ENCODE data around the gene NUDT21.

The NUDT21 gene

DNA sequence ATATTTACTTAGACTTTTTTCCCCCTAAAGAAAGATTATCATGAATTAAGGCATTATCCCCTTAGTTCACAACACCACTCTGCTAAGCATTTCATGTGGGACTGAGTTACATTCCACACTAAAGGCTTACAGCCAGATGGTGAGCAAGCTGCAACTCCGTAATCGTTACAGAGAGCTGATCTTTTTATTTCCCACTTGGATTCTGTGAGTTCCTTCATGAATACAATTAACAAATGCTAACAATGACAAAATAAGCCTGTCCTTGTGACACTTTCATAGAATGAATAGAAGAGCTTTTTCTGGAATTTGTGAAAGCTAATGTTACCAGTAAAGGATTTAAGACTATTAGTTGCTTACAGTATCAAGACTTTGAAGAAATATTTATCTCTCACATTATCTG is 9.0 kb upstream of the NUDT21 start:
- no peaks in the 10 kb centered on the region for H3K4me1 ChIP-seq (ENCODE audit: insufficient read depth, low read length)
- WGBS, result 91% methylated on average over 2 of the region's 2 CpGs
- no peak overlapping the region for H3K27ac ChIP-seq (ENCODE audit: low read depth, low read length)
- no peak overlapping the region for H3K9ac ChIP-seq (ENCODE audit: low read depth, low read length)
- H3K4me3 ChIP-seq (ENCODE audit: low read length), result no peak overlapping the region
- H3K36me3 ChIP-seq (ENCODE audit: insufficient read depth, low read length), result peaks cover 97% of the 10 kb centered on the region
- H3K9me3 ChIP-seq (ENCODE audit: insufficient read depth, low read depth, low read length), result no peaks in the 10 kb centered on the region
- H3K27me3 ChIP-seq (ENCODE audit: insufficient read depth, low read length), result no peaks in the 10 kb centered on the region

DNA sequence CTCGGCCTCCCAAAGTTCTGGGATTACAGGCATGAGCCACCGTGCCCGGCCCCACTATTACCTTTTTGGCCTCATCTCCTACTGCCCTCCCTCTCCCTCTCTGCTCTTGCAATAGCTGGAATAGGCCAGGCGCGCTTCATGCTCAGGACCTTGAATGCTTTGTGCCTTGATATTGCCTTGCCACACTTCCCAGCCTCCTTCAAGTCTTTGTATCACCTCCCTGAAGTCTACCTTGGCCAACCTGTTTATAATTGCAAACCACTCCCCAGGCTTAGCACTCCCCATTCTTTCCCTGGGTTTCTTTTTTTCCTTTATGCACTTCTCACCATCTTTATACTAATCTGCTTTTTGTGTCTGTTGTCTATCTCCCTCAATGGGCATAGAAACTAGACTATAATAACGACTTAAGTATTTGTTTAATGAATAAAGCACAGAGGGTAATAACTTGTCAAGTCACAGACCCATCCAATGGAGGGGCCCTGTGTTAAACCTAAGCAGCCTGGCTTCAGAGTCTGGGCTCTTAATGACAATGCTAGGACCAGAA is 6.9 kb upstream of the NUDT21 start:
- Histone ChIP-seq H3K9ac (ENCODE audit: low read depth, low read length) (no peak overlapping the region), H3K36me3 (ENCODE audit: insufficient read depth, low read length) (peaks cover 97% of the 10 kb centered on the region), H3K4me3 (ENCODE audit: low read length) (no peak overlapping the region), H3K27ac (ENCODE audit: low read depth, low read length) (no peak overlapping the region), H3K27me3 (ENCODE audit: insufficient read depth, low read length) (no peaks in the 10 kb centered on the region), H3K9me3 (ENCODE audit: insufficient read depth, low read depth, low read length) (no peaks in the 10 kb centered on the region), H3K4me1 (ENCODE audit: insufficient read depth, low read length) (no peaks in the 10 kb centered on the region)
- WGBS, result 96% methylated on average over 6 of the region's 6 CpGs

DNA sequence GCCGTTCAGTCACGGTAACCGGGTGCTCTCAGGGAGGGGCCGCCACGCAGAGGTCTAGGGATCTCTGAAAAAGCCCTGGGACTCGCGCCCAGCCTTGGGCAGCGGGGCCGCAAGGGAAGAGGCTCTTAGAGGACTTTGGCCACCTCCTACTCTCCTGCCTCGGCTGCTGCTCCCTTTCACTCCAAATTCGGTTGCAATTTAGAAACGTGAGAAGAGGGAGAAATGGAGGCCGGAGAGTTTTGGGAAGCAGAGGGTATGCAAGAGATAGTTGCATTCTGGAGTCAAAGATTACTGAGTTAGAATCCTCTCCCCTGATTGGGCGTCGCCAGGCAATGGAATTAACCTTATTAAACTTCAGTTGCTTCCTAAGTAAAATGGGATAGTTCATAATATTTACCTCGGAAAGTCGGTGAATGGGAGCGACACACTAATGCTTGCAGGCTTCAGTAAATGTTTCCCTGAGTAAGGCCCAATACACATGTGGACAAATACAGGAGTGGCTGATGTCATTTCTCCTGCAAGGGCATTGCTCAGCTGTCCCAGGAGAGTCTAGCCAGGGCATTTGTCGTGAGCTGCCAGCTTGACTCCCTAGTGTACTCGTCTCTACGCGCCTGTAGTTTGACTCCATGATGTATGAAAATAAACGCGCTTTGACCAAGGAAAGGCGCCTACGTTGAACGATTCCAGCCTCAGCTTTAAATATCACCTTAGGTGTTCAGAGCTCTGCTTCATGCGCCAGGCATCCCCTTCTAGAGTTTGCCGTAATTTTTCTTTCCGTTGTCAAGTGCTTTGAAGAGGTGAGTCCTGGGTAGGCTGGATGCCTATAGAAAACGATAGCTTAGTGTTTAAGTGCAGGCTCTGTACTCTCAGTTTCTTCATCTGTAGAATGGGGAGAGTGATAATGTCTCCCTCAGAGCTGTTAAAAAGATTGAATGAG is 889 bp upstream of the NUDT21 start:
- no peaks in the 10 kb centered on the region for H3K9me3 ChIP-seq (ENCODE audit: insufficient read depth, low read depth, low read length)
- H3K4me3 ChIP-seq (ENCODE audit: low read length), result peak overlapping the region; percentile 80
- WGBS, result 9% methylated on average over 31 of the region's 31 CpGs
- peak overlapping the region; percentile 70 for H3K27ac ChIP-seq (ENCODE audit: low read depth, low read length)
- H3K4me1 ChIP-seq (ENCODE audit: insufficient read depth, low read length), result peaks cover 12% of the 10 kb centered on the region
- peaks cover 49% of the 10 kb centered on the region for H3K36me3 ChIP-seq (ENCODE audit: insufficient read depth, low read length)
- H3K27me3 ChIP-seq (ENCODE audit: insufficient read depth, low read length), result no peaks in the 10 kb centered on the region
- peak overlapping the region; percentile 81 for H3K9ac ChIP-seq (ENCODE audit: low read depth, low read length)

DNA sequence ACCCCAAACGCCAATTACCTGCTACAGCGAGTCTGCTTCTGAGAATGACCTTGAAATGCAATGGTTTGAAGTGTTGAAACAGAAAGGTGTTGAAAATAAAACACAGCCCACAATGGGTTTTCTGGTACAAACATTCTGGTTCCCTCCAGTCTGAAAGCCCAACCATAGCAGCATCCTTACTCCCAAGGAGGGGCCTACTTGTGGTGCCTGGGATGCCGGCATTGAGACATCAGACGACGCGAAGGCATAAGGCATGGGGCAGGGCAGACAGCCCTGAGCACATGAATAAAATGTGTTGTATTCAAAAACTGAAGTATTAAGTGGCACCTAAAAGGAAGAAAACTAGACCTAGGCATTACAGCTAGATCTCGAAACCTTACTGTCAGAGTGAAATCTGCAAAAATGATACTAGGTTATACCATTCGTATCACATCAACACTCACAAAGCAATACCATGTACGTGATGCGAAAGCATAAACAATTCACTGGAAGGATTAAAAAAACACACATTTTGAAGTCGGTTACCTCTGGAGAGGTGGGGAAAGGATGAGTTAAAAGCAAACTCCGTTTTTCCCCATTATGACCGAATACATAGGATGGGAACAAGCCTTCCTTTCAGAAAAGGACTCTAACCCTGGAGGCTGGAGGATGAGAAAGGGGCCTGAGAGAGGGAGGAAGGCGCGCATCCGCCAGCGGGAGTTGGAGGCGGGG is 702 bp downstream of the NUDT21 start:
- H3K27ac ChIP-seq (ENCODE audit: low read depth, low read length), result peak overlapping the region; percentile 77
- peak overlapping the region; percentile 80 for H3K4me3 ChIP-seq (ENCODE audit: low read length)
- no peaks in the 10 kb centered on the region for H3K27me3 ChIP-seq (ENCODE audit: insufficient read depth, low read length)
- peaks cover 12% of the 10 kb centered on the region for H3K4me1 ChIP-seq (ENCODE audit: insufficient read depth, low read length)
- no peaks in the 10 kb centered on the region for H3K9me3 ChIP-seq (ENCODE audit: insufficient read depth, low read depth, low read length)
- peak overlapping the region; percentile 84 for H3K9ac ChIP-seq (ENCODE audit: low read depth, low read length)
- peaks cover 49% of the 10 kb centered on the region for H3K36me3 ChIP-seq (ENCODE audit: insufficient read depth, low read length)
- WGBS, result 8% methylated on average over 16 of the region's 18 CpGs

DNA sequence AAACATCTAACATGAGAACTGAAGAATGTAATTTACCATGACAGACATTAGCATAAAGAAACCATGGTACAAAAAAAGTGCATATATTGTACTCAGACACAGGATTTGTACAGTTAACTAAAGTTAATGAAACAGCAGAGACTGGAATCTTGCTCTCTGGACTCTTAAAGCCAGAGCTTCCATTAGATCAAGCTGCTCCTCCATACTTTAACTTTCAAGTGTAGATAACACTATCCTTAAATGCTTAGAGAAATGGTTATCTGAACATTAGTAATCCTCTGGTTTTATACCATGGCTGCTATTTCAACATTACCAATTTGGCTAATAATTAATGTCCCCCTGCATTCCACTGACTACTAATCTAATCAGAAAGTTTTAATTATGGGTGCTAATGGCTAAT is 3.1 kb downstream of the NUDT21 start:
- H3K27ac ChIP-seq (ENCODE audit: low read depth, low read length), result no peak overlapping the region
- H3K36me3 ChIP-seq (ENCODE audit: insufficient read depth, low read length), result peaks cover 50% of the 10 kb centered on the region
- H3K9me3 ChIP-seq (ENCODE audit: insufficient read depth, low read depth, low read length), result no peaks in the 10 kb centered on the region
- H3K4me3 ChIP-seq (ENCODE audit: low read length), result no peak overlapping the region
- no peaks in the 10 kb centered on the region for H3K27me3 ChIP-seq (ENCODE audit: insufficient read depth, low read length)
- H3K9ac ChIP-seq (ENCODE audit: low read depth, low read length), result no peak overlapping the region
- peaks cover 17% of the 10 kb centered on the region for H3K4me1 ChIP-seq (ENCODE audit: insufficient read depth, low read length)

DNA sequence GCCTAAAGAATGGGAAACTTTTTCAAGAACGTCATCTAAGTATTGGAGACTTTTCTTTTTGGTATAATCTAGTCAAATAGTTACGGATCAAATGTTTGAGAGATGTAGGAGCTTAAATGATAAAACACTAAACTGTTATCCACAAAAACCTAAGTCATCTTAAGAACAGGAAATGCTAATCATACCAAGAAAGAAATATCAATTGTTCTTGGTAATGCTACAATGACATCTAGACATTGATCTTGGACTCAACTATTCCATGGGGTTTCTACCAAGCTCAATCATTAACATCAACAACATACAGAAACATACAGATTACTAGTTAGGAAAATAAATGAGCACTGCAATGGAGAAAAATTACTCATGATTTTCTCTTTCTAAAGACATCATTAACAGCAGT is 3.8 kb downstream of the NUDT21 start:
- Histone ChIP-seq H3K27ac (ENCODE audit: low read depth, low read length) (no peak overlapping the region), H3K4me1 (ENCODE audit: insufficient read depth, low read length) (peaks cover 14% of the 10 kb centered on the region), H3K9ac (ENCODE audit: low read depth, low read length) (no peak overlapping the region), H3K4me3 (ENCODE audit: low read length) (no peak overlapping the region), H3K9me3 (ENCODE audit: insufficient read depth, low read depth, low read length) (no peaks in the 10 kb centered on the region), H3K36me3 (ENCODE audit: insufficient read depth, low read length) (peaks cover 57% of the 10 kb centered on the region), H3K27me3 (ENCODE audit: insufficient read depth, low read length) (no peaks in the 10 kb centered on the region)
- WGBS, result 87% methylated on average over 1 of the region's 2 CpGs

DNA sequence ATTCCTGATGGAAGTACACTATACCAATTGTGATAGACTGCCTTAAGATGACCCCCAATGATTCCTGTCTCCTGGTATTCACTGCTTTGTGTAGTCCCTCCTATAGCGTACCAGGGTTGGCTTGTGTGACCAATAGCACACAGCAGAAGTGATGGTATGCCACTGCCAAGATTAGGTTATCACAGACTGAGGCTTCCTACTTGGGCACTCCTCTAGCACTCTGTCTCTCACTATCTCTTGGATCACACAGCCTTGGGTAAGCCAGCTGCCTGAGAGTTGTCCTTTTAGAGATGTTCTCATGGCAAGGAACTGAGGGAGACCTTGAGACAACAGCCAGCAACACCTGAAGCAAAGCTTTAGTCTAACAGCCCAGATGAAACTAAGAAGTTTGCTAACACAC is 13.1 kb downstream of the NUDT21 start:
- H3K27me3 ChIP-seq (ENCODE audit: insufficient read depth, low read length), result no peaks in the 10 kb centered on the region
- H3K36me3 ChIP-seq (ENCODE audit: insufficient read depth, low read length), result peaks cover 84% of the 10 kb centered on the region
- no peak overlapping the region for H3K9ac ChIP-seq (ENCODE audit: low read depth, low read length)
- H3K4me1 ChIP-seq (ENCODE audit: insufficient read depth, low read length), result no peaks in the 10 kb centered on the region
- H3K4me3 ChIP-seq (ENCODE audit: low read length), result no peak overlapping the region
- H3K9me3 ChIP-seq (ENCODE audit: insufficient read depth, low read depth, low read length), result no peaks in the 10 kb centered on the region
- 100% methylated on average over 1 of the region's 1 CpG for WGBS
- H3K27ac ChIP-seq (ENCODE audit: low read depth, low read length), result no peak overlapping the region

DNA sequence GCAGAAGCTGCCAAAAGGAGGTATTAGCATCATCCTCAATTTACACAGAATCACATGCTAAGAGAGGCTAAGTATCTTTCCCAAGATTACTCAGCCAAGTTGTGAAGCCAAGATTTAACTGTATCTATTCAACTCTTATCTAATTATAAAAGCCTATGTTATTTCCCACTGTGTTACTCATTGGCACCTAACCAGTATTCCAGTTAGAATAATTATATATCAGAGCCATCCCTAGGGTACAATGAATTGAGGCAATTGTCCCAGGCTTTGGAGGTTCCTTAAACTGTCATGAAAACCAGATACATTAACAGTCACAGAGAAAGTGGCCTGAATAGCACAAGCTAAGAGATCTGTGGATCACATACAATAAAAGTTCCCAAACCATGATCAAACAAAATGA is 14.9 kb downstream of the NUDT21 start:
- Histone ChIP-seq H3K9me3 (ENCODE audit: insufficient read depth, low read depth, low read length) (no peaks in the 10 kb centered on the region), H3K36me3 (ENCODE audit: insufficient read depth, low read length) (peaks cover 85% of the 10 kb centered on the region), H3K4me1 (ENCODE audit: insufficient read depth, low read length) (no peaks in the 10 kb centered on the region), H3K4me3 (ENCODE audit: low read length) (no peak overlapping the region), H3K9ac (ENCODE audit: low read depth, low read length) (no peak overlapping the region), H3K27me3 (ENCODE audit: insufficient read depth, low read length) (no peaks in the 10 kb centered on the region), H3K27ac (ENCODE audit: low read depth, low read length) (no peak overlapping the region)

DNA sequence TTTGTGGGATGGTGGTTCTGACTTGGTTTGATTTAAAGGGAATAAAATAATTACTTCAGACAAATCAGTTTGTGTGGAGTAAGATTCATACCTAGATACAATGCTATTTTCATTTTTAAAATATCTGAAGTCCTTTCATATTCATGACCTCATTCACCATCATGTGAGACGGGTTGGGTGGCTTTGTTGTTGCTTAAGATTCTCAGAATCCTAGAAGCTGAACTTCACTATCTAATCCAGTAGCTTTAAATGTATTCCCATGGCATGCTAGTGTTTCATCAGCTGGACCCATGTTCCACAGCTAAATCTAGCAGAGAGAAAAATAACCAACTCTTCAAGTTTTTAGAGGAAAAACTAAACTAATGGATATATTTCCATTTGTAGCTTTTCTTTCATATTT is 23.0 kb downstream of the NUDT21 start:
- H3K4me3 ChIP-seq (ENCODE audit: low read length), result no peak overlapping the region
- peaks cover 21% of the 10 kb centered on the region for H3K27me3 ChIP-seq (ENCODE audit: insufficient read depth, low read length)
- H3K9me3 ChIP-seq (ENCODE audit: insufficient read depth, low read depth, low read length), result no peaks in the 10 kb centered on the region
- H3K27ac ChIP-seq (ENCODE audit: low read depth, low read length), result no peak overlapping the region
- H3K9ac ChIP-seq (ENCODE audit: low read depth, low read length), result no peak overlapping the region
- peaks cover 13% of the 10 kb centered on the region for H3K4me1 ChIP-seq (ENCODE audit: insufficient read depth, low read length)
- WGBS, result 89% methylated on average over 1 of the region's 1 CpG
- peaks cover 35% of the 10 kb centered on the region for H3K36me3 ChIP-seq (ENCODE audit: insufficient read depth, low read length)

DNA sequence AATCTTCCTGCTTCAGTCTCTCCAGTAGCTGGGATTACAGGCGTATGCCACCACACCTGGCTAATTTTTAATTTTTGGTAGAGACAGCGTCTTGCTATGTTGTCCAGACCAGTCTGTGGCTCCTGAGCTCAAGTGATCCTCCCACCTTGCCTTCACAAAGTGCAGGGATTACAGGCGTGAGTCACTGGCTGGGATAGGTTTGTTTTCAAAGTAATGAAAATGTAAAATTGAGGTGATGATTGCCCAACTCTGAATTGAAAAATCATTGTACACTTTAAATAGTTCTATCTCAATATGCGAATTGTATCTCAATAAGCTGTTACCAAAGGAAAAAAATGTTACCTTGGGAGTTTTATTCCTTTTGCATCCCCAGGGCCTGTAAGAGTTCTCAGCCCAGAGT is 24.5 kb downstream of the NUDT21 start:
- H3K27me3 ChIP-seq (ENCODE audit: insufficient read depth, low read length), result peaks cover 26% of the 10 kb centered on the region
- H3K9ac ChIP-seq (ENCODE audit: low read depth, low read length), result no peak overlapping the region
- H3K27ac ChIP-seq (ENCODE audit: low read depth, low read length), result no peak overlapping the region
- H3K4me3 ChIP-seq (ENCODE audit: low read length), result no peak overlapping the region
- 93% methylated on average over 4 of the region's 4 CpGs for WGBS
- no peaks in the 10 kb centered on the region for H3K9me3 ChIP-seq (ENCODE audit: insufficient read depth, low read depth, low read length)
- H3K36me3 ChIP-seq (ENCODE audit: insufficient read depth, low read length), result peaks cover 20% of the 10 kb centered on the region
- H3K4me1 ChIP-seq (ENCODE audit: insufficient read depth, low read length), result peaks cover 27% of the 10 kb centered on the region

DNA sequence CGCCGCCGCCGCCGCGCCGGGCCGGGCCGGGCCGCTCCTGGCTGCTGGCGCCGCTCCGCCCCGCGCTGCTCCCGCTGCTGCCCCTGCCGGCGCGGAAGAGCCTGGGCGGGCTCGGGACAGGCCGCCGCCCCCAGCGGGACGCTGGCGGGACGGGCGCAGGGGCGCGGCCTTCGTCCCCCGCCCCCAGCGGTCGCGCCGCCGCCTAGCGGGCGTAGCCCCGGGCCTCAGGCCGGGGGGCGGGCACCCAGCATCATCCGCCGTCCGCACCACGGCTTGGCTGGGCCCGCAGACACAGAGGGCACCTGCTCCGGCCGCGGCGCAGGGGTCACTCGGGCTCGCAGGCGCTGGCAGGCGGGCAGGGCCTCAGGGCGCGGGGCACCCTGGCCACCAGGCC is 25.7 kb downstream of the NUDT21 start, which contains the start of gene AMFR:
Gene AMFR, minus strand, starts transcription at position 107 of the 394 bp plus-strand sequence. CDS start 218 bp downstream, outside the sequence.
- Histone ChIP-seq H3K9ac (ENCODE audit: low read depth, low read length) (peak within 1 kb of the TSS; percentile 79), H3K4me1 (ENCODE audit: insufficient read depth, low read length) (peaks cover 29% of the 10 kb centered on the region), H3K4me3 (ENCODE audit: low read length) (peak within 1 kb of the TSS; percentile 85), H3K9me3 (ENCODE audit: insufficient read depth, low read depth, low read length) (no peaks in the 10 kb centered on the region), H3K27ac (ENCODE audit: low read depth, low read length) (peak within 1 kb of the TSS; percentile 32; the same call in 1 of the 2 replicates), H3K36me3 (ENCODE audit: insufficient read depth, low read length) (peaks cover 9% of the 10 kb centered on the region), H3K27me3 (ENCODE audit: insufficient read depth, low read length) (peaks cover 26% of the 10 kb centered on the region)
- WGBS, result under 1% methylated on average over 57 of the region's 57 CpGs

Measured in HUES64 (cell line).